ENCODE results near the gene SLC25A27.
"Not testable (repeated sequence)": the region's sequence is repeated elsewhere in the genome, so short reads cannot be mapped to it uniquely, and the experiment has no call there.

The SLC25A27 gene, protein sequence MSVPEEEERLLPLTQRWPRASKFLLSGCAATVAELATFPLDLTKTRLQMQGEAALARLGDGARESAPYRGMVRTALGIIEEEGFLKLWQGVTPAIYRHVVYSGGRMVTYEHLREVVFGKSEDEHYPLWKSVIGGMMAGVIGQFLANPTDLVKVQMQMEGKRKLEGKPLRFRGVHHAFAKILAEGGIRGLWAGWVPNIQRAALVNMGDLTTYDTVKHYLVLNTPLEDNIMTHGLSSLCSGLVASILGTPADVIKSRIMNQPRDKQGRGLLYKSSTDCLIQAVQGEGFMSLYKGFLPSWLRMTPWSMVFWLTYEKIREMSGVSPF

DNA sequence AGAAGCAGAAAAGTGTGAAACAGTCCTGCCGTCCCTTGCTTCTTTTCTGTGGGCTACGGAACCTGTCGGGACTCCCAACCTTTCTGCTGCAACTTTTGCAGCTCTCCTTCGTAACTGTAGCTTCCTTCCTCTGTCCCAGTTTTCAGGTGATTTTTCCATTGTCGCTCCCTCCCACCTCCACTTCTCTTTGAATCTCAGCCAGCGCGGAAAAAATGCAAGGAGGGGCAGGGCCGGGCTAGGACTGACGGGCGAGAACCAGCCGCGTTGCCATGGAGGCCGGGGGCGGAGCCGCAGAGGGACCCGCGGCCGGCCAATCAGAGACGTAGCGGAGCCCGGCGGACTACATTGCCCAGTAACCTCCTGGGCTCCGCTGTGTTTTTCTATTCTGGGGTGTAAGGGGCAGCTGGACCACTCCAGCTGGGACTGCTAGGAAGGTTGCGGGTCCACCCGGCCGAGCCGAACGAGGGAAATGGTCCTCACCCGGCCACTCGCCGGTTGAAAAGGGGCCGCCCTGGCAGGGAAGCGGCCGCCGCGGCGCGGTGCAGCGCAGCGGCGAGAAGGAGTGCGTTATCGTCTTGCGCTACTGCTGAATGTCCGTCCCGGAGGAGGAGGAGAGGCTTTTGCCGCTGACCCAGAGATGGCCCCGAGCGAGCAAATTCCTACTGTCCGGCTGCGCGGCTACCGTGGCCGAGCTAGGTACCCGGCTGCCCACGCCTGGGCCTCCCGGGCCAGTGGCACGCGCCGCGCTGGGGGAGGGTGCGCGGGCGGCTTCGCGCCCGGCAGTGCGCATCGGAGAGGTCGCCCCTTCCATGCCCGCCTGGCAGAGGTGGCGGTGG, at the start of gene SLC25A27, which contains the start of gene CYP39A1:
SLC25A27 (plus strand) TSS at position 373 of the 836 bp plus-strand sequence; CDS start at position 591, 218 bp downstream.
CYP39A1 (minus strand) TSS at position 216 of the 836 bp plus-strand sequence. CDS start 236 bp downstream, outside the sequence.
- DNase-seq (ENCODE audit: low read depth), result peak; percentile 69

DNA sequence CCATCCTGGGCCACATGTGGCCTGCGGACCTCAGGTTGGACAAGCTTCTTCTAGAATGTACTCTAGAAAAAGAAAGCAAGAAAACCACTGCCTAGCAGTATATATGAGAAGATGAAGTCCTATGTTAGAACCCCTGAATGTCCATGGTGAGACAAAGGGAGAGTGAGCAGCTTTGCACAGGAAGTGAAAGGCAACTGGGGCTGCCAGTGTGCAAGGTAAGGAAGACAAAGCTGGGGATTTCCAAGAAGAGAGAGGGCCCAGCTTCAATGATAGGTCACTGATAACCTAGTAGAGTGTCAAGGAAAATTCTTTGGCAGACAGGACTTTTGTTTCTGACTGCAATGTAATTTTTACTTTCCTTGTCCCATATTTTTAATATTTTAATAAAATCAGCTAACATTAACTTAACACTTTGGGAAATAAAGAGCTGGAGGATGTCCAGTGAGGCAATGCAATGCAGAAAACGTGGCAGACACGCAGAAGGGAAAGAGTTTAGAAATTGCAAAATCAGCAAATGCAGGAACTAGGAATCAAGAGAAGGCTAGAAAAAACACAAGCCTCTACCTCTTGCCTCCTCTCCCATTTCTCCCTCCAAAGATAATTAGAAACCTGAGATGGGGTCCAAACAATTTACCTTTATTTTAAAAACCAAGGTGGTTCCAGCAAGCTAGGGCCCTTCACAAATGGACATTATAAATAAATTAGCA, 47.5 kb upstream of the SLC25A27 start:
- no peak for DNase-seq (ENCODE audit: low read depth)

DNA sequence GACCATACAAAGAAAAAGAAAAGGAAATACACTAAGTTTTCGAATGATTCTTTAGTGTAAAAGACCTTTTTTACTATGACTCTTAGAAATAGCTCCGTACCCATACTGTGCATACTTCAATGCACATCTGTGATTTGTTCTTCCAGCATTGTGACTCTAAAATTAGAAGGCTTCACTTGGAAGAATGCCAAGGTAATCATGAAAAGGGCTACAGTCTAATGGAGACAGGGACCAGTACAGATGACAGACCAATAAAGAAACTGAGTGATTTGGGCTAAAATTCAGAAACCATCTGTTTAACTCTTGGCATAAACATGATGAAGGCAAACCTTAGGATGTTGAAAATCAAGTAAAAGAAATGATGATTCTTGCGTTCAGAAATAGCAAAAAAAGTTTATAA, 46.4 kb upstream of the SLC25A27 start:
- no peak for DNase-seq (ENCODE audit: low read depth)

DNA sequence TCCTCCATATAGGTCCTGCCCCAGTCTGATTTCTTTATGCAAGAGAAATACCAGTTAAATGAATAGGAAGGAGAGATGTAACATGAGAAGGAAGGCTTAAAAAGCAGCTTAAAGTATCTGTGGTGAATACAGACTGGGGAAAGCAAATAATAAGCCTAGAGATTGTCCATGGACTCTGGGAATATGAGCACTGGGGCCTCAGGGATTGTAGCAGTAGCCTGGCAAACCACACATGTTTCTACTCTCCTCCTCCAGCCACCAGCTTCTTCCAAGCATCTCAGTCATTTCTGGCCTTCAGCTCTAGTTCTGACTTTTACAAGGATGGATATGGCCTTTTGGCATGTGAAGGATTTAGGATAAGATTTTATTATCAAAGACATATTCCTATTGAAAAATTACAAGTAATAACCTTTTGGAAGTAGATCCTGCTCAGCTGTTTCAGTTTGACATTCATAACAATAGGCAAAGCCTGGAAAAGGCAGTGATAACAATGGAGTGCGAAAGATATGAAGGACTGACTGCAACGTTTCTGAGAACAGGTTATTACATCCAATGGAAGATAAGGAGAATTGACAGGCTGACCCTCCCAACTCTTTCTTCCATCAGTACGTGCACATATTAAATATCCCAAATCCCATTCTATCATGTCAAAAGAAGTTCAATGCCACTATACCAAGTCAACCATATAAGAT, 41.8 kb upstream of the SLC25A27 start:
- no peak for DNase-seq (ENCODE audit: low read depth)

DNA sequence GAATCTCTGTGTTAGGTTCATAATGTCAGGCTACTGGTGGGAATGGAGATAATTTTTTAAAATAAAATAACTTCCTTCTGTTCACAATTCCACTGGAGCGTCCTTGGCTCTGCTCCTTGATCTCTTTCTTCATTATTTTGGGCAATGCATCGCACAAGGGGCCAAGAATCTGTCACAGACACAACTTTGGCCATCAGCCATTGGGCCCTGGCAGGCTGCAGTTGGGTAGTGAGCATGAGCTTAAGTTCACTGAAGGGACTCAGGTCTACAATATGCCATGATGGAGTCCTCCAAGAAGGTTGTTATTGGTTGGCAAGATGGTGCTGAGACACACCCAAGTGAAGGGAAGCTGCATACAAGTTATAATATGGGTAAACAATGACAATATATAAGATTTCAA, 40.1 kb upstream of the SLC25A27 start:
- no peak for DNase-seq (ENCODE audit: low read depth)

DNA sequence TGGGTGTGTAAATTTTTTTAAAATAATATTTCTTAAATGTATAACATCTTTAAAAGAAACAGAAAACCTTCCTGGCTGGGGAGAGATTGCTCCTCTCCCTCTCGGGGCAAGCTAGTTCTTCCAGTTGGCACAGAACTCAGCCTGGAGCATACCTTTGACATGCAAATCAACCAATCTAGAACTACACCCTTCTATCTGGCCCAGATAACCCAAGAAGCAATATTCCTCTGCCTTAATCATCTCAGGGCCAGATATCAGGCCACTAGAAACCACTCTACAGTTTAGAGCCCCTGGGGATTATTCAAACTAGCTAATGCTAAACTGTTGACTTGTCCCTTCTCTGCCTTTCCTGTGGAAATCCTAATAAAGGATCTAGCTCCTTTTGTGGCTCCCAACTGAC, 34.0 kb upstream of the SLC25A27 start:
- DNase-seq (ENCODE audit: low read depth), result no peak

DNA sequence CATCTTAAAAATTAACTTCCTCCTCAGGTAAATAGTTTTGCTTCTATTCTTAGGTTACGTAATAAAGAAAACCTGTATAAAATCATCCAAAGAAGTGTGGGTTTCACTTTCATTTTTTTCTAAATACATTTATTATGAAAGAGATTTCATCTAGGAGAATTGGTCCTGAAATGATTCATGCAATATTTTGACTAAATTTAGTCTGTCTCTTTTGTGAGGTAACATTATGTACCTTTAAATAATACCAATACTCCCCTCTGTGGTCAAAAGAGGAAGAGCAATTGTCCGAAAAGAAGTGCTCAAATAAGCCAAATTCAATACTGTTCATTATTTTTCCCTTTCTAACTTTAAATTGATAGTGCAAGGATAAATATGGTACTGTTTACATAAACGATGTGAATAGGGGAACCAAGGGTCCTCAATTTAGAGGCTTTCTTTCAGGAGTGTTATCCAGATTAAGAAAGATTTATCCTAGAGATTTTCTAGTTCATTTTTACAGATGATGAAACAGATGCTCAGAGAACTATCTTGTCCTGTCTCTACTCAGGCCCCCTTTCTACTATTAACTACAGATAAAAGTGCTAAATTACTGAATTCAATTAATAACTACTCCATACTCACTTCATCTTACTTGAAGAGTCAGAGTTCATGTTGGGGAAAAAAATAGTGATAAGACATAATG, 26.4 kb upstream of the SLC25A27 start:
- no peak for DNase-seq (ENCODE audit: low read depth)

DNA sequence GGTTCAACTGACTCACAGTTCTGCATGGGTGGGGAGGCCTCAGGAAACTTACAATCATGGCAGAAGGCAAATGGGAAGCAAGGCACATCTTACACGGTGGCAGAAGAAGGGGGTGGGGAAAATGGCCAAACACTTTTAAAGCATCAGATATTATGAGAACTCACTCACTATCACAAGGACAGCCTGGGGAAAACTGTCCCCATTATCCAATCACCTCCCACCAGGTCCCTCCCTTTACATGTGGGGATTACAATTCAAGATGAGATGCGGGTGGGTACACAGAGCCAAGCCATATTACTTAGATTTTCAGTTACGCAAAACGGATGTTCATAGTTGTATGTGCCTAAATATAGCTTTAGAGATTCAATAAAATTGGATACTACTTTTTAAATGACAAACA, 25.8 kb upstream of the SLC25A27 start:
- no peak for DNase-seq (ENCODE audit: low read depth)

DNA sequence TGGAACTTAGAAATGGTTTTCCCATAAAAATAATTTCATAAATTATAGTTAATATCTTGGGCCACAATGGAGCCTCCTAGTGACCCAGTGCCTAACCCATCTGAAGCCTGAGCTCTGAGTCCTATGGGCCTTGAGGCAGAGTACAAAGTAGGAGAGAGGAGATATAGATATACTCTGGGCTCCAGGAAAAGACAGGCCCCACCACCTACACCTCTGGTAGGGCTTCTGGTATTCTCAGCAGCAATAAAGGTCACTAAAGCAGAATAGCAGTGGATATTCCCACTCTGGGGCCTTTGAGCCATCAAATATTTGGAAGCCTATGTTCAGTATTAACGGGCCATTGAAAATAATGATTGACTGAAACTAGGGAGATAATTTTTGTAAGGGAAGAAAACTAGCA, 24.3 kb upstream of the SLC25A27 start:
- DNase-seq (ENCODE audit: low read depth), result no peak

DNA sequence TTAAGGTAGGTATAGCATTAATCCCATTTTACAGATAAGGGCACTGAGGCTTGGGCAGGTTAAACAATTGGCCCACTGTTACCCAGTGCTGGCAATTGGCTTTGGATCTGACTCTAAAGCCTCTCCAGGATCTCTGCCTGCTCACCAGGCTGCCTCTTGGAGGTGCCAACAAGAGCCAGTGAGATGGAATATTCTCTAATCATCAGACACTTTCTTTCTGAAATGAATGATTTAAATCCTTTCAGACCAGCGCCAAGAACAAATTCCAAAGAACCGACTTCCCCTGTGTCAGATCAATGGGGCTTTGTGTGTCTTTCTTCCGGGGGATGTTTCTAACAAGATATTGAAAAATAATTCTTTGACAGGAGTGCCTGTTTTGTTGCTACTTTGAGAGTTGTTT, 23.8 kb upstream of the SLC25A27 start:
- DNase-seq (ENCODE audit: low read depth), result no peak

DNA sequence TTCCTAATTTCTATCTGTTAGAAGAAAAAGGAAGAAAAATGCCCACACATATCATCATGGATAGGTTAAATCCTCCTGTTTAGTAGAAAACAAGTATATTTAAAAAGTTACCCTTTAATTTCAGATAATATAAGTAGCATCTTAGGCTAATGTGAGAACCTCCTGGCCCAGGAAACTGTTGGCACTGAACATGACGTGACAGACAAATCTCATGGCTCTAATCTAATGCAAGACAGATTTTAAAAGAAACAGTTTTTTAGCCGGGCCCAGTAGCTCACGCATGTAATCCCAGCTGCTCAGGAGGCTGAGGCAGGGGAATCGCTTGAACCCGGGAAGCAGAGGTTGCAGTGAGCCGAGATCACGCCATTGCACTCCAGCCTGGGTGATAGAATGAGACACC, 23.1 kb upstream of the SLC25A27 start:
- DNase-seq (ENCODE audit: low read depth), result no peak

DNA sequence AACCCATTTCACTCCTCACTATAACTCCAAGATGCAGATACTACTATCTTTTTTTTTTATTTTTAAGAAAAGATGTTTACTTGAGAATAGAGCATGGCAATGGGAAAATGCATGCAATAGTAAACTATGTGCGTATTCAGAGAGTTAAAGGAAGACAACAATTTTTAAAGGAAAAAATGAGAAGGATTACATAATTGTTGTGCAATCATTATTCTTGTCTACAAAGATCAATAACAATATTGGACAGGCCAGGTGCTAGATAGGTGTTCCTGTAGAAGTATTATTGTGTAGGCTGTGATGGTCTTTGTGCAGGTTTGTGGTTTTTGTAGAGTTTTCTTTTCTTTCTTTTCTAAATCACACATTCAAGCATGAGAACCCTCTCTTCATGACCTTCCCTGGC, 20.7 kb upstream of the SLC25A27 start:
- no peak for DNase-seq (ENCODE audit: low read depth)

DNA sequence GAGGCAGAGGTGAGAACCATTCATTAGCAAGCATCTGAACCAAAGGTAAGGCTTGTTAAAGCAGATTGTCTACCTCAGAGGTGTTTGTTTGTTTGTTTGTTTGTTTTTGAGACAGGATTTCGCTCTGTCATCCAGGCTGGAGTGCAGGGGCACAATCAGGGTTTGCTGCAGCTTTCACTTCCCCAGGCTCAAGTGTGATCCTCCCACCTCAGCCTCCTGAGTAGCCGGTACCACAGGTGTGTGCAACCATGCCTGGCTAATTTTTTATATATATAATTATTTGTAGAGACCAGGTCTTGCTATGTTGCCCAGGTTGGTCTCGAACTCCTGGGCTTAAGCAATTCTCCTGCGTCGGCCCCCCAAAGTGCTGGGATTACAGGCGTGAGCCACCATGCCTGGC, 17.3 kb upstream of the SLC25A27 start:
- no peak for DNase-seq (ENCODE audit: low read depth)

DNA sequence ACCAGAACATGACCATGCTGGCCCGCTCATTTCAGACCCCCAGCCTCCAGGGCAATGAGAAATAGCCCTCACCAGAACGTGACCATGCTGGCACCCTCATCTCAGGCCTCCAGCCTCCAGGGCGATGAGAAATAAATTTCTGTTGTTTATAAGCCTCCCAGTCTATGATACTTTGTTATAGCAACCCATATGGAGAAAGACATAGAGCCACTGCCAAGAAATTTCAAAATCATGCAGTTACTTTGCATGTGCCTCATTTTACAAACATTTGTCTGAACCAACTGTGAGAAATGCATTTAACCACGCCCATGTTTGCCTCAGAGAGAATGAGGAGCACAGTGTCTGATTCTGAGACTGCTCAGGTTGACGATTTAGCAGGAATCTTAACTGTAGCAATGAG, 15.6 kb upstream of the SLC25A27 start:
- DNase-seq (ENCODE audit: low read depth), result no peak

DNA sequence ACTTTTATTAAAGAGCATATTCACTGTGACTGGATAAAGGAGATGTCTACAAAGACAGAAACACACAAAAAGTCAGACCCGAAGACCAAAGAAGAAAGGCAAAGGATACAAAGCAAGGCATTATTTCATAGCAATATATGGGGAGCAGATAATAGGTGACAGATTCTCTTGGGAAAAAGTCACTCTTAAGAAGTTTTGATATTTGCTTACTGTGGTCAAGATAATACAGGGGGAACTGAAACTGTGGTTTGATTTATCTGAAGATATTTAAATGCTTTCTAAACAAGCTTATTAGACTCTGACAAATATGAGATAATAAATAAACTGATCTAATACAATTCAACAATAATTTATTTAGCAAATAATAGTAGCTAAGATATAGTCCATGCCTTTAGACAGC, 14.8 kb upstream of the SLC25A27 start:
- no peak for DNase-seq (ENCODE audit: low read depth)

DNA sequence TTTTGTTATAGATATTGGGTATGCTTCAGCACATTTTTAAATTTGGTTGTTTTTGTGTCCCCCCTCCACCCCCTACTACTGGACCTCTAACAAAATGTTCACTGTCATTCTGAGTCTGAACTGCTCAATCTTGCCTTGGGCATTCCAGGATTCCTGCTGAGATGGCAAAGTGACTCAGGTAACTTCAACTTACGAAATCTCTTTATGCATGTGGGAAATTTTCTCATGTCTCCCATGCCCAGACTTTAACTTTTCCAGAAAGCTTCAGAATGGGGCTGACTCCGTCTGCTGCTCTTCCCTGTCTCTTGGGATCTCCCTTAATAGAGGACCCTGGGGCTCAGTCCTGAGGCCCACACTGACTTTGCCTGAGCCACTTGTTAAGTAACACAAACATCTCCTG, 14.1 kb upstream of the SLC25A27 start:
- no peak for DNase-seq (ENCODE audit: low read depth)

DNA sequence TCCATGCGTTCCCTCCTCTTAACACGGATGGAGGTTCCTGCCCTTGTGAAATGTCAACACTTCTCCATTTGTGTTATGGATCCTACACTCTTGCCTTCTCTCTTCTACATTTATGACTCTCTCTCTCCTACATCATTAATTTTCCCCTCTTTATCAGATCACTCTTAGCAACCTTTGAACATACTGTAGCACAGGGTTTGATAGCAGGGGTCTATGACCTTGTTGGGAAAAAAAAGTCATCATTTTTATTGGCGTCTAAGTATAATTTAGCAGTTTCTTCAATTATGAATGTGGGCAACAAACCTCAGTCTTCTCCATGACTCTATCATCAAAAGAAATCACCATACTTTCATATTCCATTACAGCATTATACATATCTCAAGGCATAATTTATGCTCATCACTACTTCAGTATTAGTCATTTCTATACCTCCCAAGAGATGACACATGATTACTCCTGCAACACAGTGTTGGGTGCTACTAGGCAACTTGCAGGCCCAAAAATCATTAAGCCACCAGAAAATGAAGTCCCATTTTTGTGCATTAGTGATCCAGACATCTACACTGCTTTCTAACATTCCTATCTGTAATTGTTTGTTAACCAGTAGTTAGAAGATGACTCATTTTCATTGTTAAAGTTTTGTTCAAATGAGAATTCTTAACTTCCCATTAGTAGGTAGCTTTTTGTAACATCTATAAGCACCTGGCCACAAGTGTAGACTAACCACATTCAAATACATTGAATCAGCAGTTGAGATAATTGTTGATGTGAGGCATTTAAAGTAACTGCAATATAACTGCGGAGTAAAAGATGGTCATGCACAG, 9.6 kb upstream of the SLC25A27 start:
- DNase-seq (ENCODE audit: low read depth), result no peak

DNA sequence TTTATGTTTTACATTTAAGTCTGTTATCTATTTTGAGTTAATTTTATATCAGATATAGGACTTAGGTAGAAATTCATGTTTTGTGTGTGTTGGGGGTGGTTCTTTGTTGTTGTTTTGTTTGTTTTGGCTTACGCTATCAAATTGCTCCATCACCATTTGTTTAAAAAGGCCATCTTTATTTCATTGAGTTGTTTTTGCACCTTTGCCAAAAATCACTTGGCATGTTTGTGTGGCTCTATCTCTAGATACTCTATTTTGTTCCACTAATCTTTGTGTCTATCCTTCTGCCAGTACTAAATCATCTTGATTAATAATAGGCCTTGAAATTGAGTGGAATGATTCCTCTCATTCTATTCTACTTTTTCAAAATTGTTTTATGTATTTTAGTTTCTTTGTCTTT, 7.5 kb upstream of the SLC25A27 start:
- no peak for DNase-seq (ENCODE audit: low read depth)

DNA sequence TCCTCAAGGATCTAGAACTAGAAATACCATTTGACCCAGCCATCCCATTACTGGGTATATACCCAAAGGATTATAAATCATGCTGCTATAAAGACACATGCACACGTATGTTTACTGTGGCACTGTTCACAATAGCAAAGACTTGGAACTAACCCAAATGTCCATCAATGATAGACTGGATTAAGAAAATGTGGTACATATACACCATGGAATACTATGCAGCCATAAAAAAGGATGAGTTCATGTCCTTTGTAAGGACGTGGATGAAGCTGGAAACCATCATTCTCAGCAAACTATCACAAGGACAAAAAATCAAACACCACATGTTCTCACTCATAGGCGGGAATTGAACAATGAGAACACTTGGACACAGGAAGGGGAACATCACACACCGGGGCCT, 4.7 kb upstream of the SLC25A27 start:
- DNase-seq (ENCODE audit: low read depth), result not testable (repeated sequence)

DNA sequence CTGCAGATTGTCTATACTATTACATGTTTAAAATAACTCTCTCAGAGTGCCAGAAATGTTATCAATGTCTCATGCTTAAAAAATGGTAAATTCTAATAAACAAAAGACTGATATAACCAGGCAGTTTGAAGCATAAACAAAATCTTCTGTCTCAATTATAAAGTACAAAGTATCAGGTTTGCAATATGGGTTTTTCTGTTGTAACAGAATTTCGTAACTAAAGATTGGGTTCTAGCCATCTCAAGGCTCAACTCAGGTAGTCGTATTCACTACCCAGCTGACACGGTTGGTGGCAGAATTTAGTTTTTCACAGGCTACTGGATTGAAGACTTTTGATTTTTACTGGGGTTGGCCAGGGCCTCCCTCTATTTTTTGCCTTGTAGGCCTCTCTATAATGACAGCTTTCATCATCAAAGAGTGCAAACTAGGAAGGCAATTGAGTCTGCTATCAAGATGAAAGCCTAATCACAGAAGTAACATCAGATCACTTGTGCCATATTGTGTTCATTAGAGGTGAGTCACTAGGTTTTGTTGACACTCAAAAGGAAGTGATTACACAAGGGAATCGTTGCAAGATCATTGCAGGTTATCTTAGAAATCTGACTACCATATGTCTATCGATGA, 3.8 kb upstream of the SLC25A27 start:
- no peak for DNase-seq (ENCODE audit: low read depth)
